Keratinocyte (primary cell): ENCODE data around the gene SEC63. TPM values are rescaled to one million over a fixed set of nuclear protein-coding genes. Genes with fewer than 3 reads are reported as not detected.
A peak's percentile ranks its signal among the peaks of the same experiment; 100 is the strongest.

Source experiments
- DNase-seq: peaks from one replicate; pipeline ENCODE4 v3.0.0-alpha.2; 2011; ENCODE audit warnings: low read depth, missing footprints, low spot score
- FAIRE-seq: peaks from 2 replicates; lab custom pipeline; 2011; peaks lifted over from hg19 to GRCh38; lab: Jason Lieb, UNC
- H2AFZ ChIP-seq: 2 replicates; pipeline ENCODE4 v1.6.0; 2012; ENCODE audit warnings: low read length, control low read depth, inconsistent platforms; ENCODE audit not compliant: control insufficient read depth
- H3K27ac ChIP-seq: 2 replicates; pipeline ENCODE4 v1.5.1; 2011; ENCODE audit warnings: low read length; ENCODE audit not compliant: control insufficient read depth, insufficient read depth
- H3K27me3 ChIP-seq: 3 replicates; pipeline ENCODE4 v1.6.0; 2011; ENCODE audit warnings: low read length; ENCODE audit not compliant: control insufficient read depth, insufficient read depth; ENCODE audit errors: extremely low read depth
- H3K36me3 ChIP-seq, 2 experiments: 2 replicates in 1 of 2; 3 replicates in 1 of 2; pipeline ENCODE4 v1.5.1; 2011; ENCODE audit warnings: low read length in 2 of 2, mild to moderate bottlenecking in 1 of 2; ENCODE audit not compliant: control insufficient read depth in 2 of 2, insufficient read depth in 2 of 2; ENCODE audit errors: extremely low read depth in 1 of 2
- H3K4me1 ChIP-seq: 3 replicates; pipeline ENCODE4 v1.5.1; 2011; ENCODE audit warnings: low read length; ENCODE audit not compliant: control insufficient read depth, insufficient read depth; ENCODE audit errors: extremely low read depth
- H3K4me2 ChIP-seq: 3 replicates; pipeline ENCODE4 v1.6.0; 2011; ENCODE audit warnings: low read depth, low read length; ENCODE audit not compliant: control insufficient read depth, insufficient read depth; ENCODE audit errors: extremely low read depth
- H3K4me3 ChIP-seq, 3 experiments: fragments of 200-600 bp in 1 of 3; sonication (generic) in 1 of 3; 2 replicates in 2 of 3; 3 replicates in 1 of 3; pipeline ENCODE4 v1.5.1; 2011 to 2016; ENCODE audit warnings: low read length in 3 of 3, mild to moderate bottlenecking in 3 of 3, control low read depth in 2 of 3, inconsistent platforms in 1 of 3, low read depth in 1 of 3, mixed read lengths in 1 of 3, mixed run types in 1 of 3, moderate library complexity in 1 of 3; ENCODE audit not compliant: control insufficient read depth in 2 of 3, insufficient read depth in 2 of 3; ENCODE audit errors: extremely low read depth in 1 of 3
- H3K79me2 ChIP-seq: 2 replicates; pipeline ENCODE4 v1.6.0; 2012; ENCODE audit warnings: low read length; ENCODE audit not compliant: control insufficient read depth, insufficient read depth
- H3K9ac ChIP-seq: 3 replicates; pipeline ENCODE4 v1.6.0; 2011; ENCODE audit warnings: low read length; ENCODE audit not compliant: control insufficient read depth, insufficient read depth; ENCODE audit errors: extremely low read depth
- H3K9me1 ChIP-seq: 3 replicates; pipeline ENCODE4 v1.6.0; 2011; ENCODE audit warnings: low read length; ENCODE audit not compliant: control insufficient read depth, insufficient read depth; ENCODE audit errors: extremely low read depth
- H3K9me3 ChIP-seq: 2 replicates; pipeline ENCODE4 v1.5.1; 2012; ENCODE audit warnings: low read depth, low read length; ENCODE audit not compliant: control insufficient read depth
- H4K20me1 ChIP-seq: 3 replicates; pipeline ENCODE4 v1.6.0; 2011; ENCODE audit warnings: low read length; ENCODE audit not compliant: control insufficient read depth, insufficient read depth; ENCODE audit errors: extremely low read depth
- EZH2 ChIP-seq: IDR thresholded peaks from one replicate; pipeline ENCODE4 v1.6.1; 2012; ENCODE audit warnings: inconsistent platforms, mild to moderate bottlenecking, low read length, moderate library complexity
- dilution Hi-C: fragments of 300-500 bp; cut with MboI; formaldehyde crosslinking; loops from one replicate; pipeline ENCODE4 v1.7.0; 2020; ENCODE audit warnings: low sequenced_read_pairs; ENCODE audit not compliant: extremely low pct_ligation_motif_present
- polyA plus RNA-seq, 5 experiments: library from polyadenylated mRNA; depleted of rRNA in 3 of 5; stranded (reverse) in 3 of 5; stranded (forward) in 1 of 5; unstranded in 1 of 5; fragments of >200 nt; gene quantifications; 1 replicate in 1 of 5; 2 replicates in 3 of 5; 3 replicates in 1 of 5; pipeline versions ENCODE4 v1.2.1 to v1.2.3, GENCODE V29; 2011 to 2012; ENCODE audit warnings: missing spikeins in 2 of 5, low read depth in 1 of 5, low replicate concordance in 1 of 5
- TF ChIP-seq, protein P1 (sequence below), 3 experiments: IDR thresholded peaks in 1 of 3; conservative IDR thresholded peaks in 1 of 3; optimal IDR thresholded peaks in 1 of 3; 2 replicates in 2 of 3; 3 replicates in 1 of 3; pipeline versions ENCODE3 to v1.5.1; 2011; ENCODE audit warnings: low read length in 3 of 3, mild to moderate bottlenecking in 3 of 3, moderate library complexity in 2 of 3, control low read depth in 1 of 3, inconsistent platforms in 1 of 3; ENCODE audit not compliant: insufficient read depth in 2 of 3; ENCODE audit errors: extremely low read depth in 1 of 3

SEC63 gene
- polyA plus RNA-seq, 1 donor (not counting 4 experiments of a cell fraction or from before 2014, with no cell fraction given) = 91.4 TPM

DNA sequence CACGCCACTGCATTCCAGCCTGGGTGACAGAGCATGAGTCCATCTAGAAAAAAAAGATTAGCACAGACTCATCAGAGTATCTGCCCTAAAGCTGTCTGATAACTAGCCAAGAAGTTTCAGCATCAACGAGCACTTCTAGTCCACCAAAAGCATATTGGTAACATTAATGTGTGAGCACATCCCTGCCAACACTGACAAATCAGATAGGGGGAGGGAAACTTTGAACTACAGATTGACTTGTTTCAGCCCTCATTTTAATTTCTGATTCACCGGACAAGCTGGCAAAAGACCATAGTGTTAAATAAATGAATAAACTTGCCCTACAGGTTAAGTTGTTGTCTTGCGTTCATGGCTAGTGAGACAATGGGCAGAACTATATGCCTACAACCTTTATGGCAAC, 7.7 kb upstream of the SEC63 start:
- Histone ChIP-seq H3K4me2 (peak overlapping the region; percentile 60), H3K27ac (peak overlapping the region; percentile 92), H3K4me1 (peaks cover 29% of the 10 kb centered on the region), H3K9ac (peak overlapping the region; percentile 74), H3K9me1 (no peaks in the 10 kb centered on the region), H3K27me3 (no peaks in the 10 kb centered on the region), H3K36me3 (no peaks in the 10 kb centered on the region), H4K20me1 (no peaks in the 10 kb centered on the region), H3K4me3 (no peak overlapping the region), H3K79me2 (no peaks in the 10 kb centered on the region), H3K9me3 (no peaks in the 10 kb centered on the region), H2AFZ (peak overlapping the region; percentile 61)
- TF ChIP-seq, protein P1, sequence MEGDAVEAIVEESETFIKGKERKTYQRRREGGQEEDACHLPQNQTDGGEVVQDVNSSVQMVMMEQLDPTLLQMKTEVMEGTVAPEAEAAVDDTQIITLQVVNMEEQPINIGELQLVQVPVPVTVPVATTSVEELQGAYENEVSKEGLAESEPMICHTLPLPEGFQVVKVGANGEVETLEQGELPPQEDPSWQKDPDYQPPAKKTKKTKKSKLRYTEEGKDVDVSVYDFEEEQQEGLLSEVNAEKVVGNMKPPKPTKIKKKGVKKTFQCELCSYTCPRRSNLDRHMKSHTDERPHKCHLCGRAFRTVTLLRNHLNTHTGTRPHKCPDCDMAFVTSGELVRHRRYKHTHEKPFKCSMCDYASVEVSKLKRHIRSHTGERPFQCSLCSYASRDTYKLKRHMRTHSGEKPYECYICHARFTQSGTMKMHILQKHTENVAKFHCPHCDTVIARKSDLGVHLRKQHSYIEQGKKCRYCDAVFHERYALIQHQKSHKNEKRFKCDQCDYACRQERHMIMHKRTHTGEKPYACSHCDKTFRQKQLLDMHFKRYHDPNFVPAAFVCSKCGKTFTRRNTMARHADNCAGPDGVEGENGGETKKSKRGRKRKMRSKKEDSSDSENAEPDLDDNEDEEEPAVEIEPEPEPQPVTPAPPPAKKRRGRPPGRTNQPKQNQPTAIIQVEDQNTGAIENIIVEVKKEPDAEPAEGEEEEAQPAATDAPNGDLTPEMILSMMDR (optimal IDR thresholded peaks at IDR 0.05 in 1 of 3, IDR thresholded peaks at IDR 0.05 in 1 of 3, conservative IDR thresholded peaks at IDR 0.05 in 1 of 3; ENCODE audit: extremely low read depth in 1 of 3, insufficient read depth in 2 of 3, low read length in 3 of 3) = no peak
- TF ChIP-seq EZH2 = no peak
- dilution Hi-C loops = no loop called here
- peak; percentile 94 for FAIRE-seq
- peak; percentile 87 for DNase-seq

DNA sequence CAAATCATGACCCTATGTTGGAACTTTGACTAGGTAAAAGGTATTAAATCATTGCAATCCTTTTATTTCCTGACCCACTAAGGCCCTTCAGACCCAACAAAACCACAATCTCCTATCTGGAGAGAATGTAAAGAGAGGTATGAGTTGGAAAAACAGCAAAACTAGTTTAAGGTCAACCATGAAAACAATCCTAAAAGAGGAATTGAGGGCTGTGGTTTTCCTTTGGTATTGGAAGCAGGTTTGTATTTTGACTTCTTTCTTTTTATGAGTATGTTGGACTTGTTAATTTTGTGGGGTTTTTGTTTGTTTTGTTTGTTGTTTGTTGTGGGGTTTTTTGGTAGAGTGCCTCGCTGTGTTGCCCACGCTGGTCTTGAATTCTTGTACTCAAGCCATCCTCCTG, 4.7 kb upstream of the SEC63 start:
- peaks cover 8% of the 10 kb centered on the region for H3K79me2 ChIP-seq
- FAIRE-seq (no peak), DNase-seq (no peak)
- H3K27me3 ChIP-seq = no peaks in the 10 kb centered on the region
- H3K36me3 ChIP-seq = no peaks in the 10 kb centered on the region
- no peak overlapping the region for H3K9ac ChIP-seq
- no peak overlapping the region for H3K4me3 ChIP-seq
- H4K20me1 ChIP-seq = no peaks in the 10 kb centered on the region
- H3K27ac ChIP-seq = no peak overlapping the region
- H3K4me1 ChIP-seq = peaks cover 34% of the 10 kb centered on the region
- H3K9me3 ChIP-seq = no peaks in the 10 kb centered on the region
- no peak overlapping the region for H2AFZ ChIP-seq
- dilution Hi-C loops = no loop called here
- no peaks in the 10 kb centered on the region for H3K9me1 ChIP-seq
- TF ChIP-seq EZH2 = no peak
- TF ChIP-seq, protein P1 (optimal IDR thresholded peaks at IDR 0.05 in 1 of 3, IDR thresholded peaks at IDR 0.05 in 1 of 3, conservative IDR thresholded peaks at IDR 0.05 in 1 of 3; ENCODE audit: extremely low read depth in 1 of 3, insufficient read depth in 2 of 3, low read length in 3 of 3) = no peak
- no peak overlapping the region for H3K4me2 ChIP-seq
